GM04503 (cell line): ENCODE results near the gene RAB11FIP5.
"Not testable (repeated sequence)": the region's sequence is repeated elsewhere in the genome, so short reads cannot be mapped to it uniquely, and the experiment has no call there.

Experiments used
- DNase-seq: peaks from one replicate; pipeline ENCODE4 v3.0.0-alpha.2; 2012; ENCODE audit warnings: low read depth

RAB11FIP5 gene

DNA sequence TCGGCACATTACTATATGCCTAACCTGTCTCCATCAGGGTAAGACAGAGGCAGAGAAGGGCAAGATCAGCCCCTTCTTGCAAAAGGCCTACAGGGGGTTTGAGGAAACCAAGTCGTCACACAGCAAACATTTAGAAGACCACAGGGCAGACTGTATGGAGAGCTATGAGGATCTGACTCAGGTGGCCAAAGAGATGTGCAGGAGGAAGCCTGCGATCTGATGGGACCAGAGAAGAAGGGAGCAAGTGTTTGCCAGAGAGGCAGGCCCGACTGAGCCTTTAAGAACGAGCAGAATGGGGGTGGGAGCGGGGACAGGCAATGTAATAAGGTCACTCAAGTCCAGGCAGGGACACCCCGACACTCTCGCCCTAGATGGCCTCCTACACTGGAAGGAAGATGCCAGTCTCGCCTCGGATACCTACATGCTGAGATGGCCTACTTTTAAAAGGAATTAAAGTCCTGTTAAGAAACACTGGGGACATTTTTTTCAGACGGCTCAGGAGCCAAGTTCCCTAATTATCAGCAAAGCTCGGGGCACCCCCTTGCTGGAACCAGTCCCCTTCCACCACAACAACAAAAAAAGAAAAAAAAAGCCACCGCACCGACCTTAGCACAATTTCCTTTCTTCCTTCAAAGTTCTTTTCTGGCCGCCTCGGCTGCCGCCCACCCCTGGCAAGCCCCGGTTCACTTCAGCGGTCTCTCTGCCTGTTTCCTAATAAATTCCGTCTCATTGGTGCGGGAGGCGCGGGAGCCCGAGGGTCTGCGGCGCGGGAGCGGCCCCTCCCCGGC, 42.7 kb downstream of the RAB11FIP5 start:
- DNase-seq: no peak

GRCh38 chr2:73069041-73069854, 43.5 kb downstream of the RAB11FIP5 start:
- no peak for DNase-seq

GRCh38 chr2:73068147-73068546, 44.6 kb downstream of the RAB11FIP5 start:
- no peak for DNase-seq

- no peak for DNase-seq
Measured at GRCh38 chr2:73067043-73067442, 45.7 kb downstream of the RAB11FIP5 start.

DNA sequence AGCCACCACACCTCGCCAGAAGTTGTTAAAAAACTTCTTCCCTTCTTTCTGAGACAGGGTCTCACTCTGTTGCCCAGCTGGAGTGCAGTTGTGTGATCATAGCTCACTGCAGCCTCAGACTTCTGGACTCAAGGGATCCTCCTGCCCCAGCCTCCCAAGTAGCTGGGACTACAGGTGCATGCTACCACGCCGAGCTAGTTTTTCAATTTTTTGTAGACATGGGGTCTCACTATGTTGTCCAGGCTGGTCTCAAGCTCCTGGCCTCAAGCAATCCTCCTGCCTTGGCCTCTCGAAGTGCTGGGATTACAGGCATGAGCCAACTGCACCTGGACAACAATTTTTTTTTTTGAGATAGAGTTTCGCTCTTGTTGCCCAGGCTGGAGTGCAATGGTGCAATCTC, 47.7 kb downstream of the RAB11FIP5 start:
- DNase-seq: not testable (repeated sequence)

GRCh38 chr2:73063909-73064875, 48.6 kb downstream of the RAB11FIP5 start:
- peak; percentile 51 for DNase-seq

- no peak for DNase-seq
Measured at GRCh38 chr2:73063472-73063871, 49.3 kb downstream of the RAB11FIP5 start.

DNA sequence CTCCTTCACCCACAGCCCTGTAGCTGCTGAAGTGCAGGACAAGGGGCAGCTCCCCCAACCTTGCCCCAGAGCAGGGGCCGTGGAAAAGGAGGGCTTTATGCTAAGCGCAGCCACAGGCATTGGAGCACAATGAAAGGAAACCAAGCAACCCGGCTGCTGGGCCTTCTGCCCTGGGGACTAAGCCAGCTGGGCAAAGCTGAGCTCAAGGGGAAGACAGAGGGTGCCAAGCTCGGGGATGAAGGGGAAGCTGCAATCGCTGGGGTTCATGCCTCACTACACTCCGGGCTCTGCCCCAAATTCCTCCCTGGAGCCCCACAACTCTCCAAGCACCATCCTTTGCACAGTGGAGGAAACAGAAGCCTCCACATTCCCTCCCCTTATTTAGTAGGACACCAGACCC, 53.6 kb downstream of the RAB11FIP5 start:
- DNase-seq: no peak

DNA sequence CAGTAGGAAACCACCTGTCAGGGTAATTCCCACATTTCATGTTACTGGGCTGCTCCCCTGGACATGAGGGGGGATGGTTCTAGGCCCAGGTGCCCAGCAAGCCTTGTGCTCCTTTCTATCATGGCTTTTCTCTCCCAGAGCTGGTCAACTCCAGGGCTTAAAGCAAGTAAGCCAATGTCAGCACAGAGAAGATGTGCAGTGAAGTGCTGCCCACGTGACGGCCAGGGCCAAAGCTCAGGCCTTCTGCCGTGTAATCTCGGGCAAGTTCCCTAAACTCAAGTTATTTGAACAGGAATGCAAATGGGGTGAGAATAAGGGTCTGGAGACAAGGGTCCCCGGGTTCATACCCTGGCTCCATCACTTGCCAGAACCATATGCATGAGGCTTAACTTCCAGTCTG, 57.8 kb downstream of the RAB11FIP5 start:
- no peak for DNase-seq

DNA sequence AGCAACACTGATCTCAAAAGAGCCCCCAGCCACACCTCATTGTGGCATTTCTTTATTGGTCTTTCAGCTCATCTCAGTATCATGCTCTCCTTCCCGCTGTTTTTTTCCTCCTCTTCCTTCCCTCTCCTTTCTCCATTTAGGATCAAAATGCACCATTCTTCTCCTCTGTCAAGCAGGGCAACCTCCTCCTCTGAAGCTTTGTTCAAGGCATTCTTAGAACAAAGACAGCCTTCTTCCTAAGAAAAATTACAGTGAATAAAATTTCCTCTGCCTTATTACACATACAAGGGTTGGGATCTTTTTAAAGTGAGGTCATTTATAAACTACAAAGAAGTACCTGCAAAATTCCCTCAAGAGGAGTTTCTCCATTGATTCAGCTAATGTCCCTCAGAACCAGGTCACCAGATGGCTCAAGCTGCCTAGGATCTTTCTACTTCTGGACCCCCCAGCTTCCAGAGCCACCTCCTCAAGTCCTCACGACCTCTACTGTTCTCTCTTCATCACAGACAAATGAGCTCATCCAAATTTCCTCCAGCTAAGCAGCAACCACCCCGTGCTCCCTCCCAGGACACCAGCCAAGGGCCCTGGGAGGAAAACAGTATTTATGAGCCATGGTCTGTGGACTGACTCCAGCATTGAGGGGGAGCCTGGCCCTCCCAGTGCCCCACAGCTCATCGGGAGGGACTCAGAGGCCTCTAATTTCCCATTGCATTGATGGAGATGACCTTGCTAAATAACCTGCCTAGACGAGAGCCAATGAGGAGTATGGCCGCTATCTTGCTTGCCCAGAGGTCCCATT, 59.2 kb downstream of the RAB11FIP5 start:
- no peak for DNase-seq

- no peak for DNase-seq
Measured at GRCh38 chr2:73050121-73050545, 62.6 kb downstream of the RAB11FIP5 start.

- no peak for DNase-seq
Measured at GRCh38 chr2:73043929-73044832, 68.6 kb downstream of the RAB11FIP5 start.

- no peak for DNase-seq
Measured at GRCh38 chr2:73043276-73043675, 69.5 kb downstream of the RAB11FIP5 start.

DNA sequence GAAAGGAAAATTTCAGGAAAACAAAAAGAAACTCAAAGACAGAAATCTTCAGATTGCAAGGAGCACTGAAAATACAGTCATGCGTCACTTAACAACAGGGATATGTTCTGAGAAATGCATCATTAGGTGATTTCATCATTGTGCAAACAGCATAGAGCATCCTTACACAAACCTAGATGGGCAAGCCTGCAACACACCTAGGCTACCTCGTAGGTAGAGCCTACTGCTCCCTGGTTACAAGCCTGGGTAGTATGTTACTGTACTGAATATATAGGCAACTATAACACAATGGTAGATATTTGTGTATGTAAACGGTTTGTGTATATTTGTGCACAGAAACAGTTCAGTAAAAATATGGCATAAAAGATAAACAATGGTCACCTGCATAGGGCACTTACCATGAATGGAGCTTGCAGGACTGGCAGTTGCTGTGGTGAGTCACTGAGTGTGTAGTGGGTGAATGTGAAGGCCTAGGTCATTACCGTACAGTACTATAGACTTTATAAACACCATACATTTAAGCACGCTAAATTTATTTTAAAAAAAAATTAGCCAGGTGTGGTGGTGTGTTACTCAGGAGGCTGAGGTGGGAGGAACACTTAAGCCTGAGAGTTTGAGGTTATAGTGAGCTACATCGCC, 74.7 kb downstream of the RAB11FIP5 start:
- DNase-seq: no peak

DNA sequence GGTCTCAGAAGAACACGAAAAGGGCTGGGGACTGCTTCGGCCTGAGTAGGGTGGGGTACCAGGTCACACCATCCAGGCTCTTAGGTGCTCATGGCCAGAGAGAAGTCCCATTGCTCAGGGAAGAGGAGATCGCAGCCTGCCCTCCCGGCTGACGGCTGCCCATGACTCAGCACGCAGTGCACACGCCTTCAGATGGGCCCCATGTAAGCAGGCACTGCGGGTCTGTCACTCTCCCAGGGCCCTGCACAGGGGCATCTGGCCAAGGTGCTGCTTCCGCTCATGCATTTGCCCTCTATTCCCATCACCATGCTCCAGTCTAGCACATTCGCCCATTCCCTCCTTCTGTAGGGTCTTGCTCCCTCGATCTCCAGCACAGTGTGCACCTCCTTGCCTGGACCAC, 76.0 kb downstream of the RAB11FIP5 start:
- DNase-seq: no peak

DNA sequence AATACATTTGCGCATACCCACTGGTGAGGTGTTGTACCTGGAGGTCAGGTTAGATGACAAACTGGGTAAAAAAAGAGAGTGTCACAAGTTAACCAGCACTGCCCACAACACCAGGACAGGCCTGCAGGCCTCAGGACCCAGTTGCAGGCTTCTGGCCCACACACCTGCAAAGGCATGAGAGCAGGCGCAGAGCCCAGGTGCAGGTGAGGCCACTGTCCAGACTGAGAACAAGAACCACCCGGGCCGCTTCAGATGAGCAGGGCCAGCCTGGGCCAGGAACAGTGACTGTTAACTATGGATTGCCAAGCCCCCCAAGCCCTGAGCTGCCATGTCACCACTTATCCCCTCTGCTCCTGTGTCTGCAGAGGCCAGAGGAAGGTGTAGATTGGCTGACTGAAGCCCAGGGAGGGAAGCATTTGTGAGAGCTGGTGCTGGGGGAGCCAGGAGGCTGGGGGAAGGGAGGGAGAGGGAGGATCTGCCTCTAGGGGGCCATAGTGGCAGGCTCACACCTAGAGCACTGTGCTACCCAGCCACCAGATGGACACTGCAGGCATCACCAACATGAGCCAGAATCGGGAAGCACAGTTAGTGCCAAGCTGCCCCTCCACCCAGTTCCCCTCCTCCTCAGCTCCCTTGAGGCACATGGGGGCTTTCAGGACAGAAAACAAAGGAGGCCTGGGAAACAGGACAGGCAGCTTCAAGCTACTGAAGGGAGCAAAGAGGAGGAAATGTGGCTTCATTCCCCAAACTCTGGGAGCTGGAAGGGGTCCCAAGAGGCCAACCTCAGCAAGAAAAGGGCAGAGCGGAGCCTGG, 76.6 kb downstream of the RAB11FIP5 start:
- no peak for DNase-seq

DNA sequence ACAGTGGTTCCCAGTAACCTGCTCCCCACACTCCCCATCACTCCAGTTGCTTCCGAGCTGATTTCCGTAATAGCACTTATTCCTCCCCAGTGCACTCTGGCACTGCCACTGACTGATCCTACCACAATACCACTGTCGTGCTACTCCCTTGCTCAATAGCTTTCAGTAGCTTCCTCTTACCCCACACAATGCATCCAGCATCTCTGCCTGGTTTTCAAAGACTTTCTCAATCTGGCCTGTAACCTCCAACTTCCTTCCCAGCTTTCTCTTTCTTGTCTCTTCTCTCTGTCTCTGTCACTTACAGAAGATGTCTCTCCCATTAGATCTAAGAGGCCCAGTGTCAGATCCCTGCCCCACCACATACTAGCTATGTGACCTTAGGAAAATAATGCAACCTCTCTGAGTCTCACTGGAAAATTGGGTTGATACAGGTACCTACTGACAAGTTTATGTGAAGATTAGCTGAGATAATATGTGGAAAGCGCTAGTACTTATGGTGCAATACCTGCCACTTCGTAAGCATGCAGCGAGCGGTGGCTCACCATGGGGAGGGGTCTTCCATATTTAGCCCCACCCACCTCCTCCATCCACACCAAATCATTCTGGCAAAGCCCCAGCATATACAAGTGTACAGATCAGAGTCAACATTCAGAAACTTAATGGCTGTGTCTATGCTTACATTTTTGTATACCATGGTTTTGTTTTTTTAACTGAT, 77.9 kb downstream of the RAB11FIP5 start:
- no peak for DNase-seq

DNA sequence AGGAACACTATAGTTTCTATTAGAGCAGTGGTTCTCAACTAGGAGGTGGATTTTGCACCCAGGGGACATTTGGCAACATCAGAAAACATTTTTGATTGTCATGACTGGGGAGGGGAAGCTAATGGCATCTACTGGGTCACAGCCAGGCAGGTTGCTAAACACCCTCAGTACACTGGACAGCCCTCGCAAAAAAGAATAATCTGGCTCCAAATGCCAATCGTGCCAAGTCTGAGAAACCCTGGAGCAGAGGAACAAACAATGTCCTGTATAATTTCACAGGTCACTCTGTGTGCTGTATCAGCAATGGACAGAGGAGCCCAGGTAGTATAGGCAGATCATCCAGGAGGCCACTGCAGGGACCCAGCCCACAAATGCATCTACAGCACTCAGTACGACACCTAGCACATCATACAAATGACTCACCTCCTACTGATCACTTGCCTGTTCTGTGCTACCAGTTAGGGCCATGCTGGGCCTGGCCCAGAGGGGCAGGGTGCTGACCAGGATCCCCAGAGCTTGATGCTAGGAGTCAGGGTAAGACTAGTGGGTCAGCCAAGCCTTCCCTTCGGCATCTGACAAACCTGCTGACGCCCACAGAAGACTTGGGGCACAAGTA, 78.9 kb downstream of the RAB11FIP5 start:
- no peak for DNase-seq
